GM10266 (cell line): ENCODE measurements around the gene SERF1A.
"Not testable (repeated sequence)": the region's sequence is repeated elsewhere in the genome, so short reads cannot be mapped to it uniquely, and the experiment has no call there.

Source experiments
- DNase-seq: peaks from one replicate; pipeline ENCODE4 v3.0.0; 2012; ENCODE audit errors: extremely low spot score

The SERF1A gene

GRCh38 chr5:70900533-70901271 is at the start of gene SERF1A:
SERF1A (plus strand) TSS chr5:70900669; CDS start chr5:70900870, 201 bp downstream.
- not testable (repeated sequence) for DNase-seq

GRCh38 chr5:70866778-70867177 is 33.7 kb upstream of the SERF1A start:
- not testable (repeated sequence) for DNase-seq

- not testable (repeated sequence) for DNase-seq
Observed at GRCh38 chr5:70870626-70871025, 29.8 kb upstream of the SERF1A start.

DNA sequence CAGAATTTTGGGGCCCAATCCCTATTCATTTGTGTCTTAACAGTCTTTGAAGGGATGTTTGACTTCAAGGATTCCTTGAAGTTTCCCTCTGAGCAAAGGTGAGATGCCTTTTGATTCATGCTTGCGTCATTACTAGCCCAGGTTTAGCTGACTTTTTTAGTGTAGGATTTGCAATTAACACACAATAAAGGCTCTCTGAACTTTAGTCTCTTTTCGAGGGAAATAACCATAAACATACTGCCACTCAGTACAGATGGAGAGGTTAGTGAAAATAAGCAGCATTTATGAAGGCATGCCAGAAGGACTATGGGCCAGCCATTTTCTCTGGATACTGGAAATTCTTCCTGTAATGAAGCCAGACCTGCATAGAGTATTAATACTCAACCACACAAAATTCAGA is 4.4 kb upstream of the SERF1A start:
- not testable (repeated sequence) for DNase-seq

DNA sequence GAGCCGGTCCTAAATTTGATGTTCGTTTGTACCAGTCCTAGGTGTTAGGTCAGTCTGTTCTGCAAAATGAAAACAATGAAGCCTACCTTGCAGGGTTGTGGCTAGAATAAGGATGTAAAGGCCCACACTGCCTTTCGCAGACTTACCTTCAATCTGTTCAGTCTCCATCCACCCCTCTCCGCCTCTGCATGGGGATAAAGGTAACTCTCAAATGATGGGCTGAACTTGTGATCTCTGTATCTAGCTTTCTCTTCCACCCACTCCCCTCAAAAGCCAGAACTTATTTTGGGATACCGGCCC is 753 bp downstream of the SERF1A start:
- DNase-seq, result not testable (repeated sequence)

DNA sequence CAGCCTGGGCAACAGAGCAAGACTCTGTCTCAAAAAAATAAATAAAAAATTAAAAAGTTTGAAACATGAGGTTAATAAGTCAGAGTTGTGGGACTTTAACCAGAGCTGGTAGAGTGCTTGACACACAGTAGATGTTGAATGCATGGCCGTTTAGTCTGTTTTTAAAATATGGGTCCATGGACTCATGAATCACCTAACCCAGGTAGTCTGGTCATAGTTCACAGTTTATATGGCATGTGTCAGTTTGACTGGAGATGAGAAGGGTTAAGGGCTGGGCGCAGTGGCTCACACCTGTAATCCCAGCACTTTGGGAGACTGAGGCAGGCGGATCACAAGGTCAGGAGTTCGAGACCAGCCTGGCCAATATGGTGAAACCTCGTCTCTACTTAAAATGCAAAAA is 6.2 kb downstream of the SERF1A start:
- DNase-seq, result not testable (repeated sequence)

- not testable (repeated sequence) for DNase-seq
Observed at GRCh38 chr5:70916829-70917228, 16.4 kb downstream of the SERF1A start.

DNA sequence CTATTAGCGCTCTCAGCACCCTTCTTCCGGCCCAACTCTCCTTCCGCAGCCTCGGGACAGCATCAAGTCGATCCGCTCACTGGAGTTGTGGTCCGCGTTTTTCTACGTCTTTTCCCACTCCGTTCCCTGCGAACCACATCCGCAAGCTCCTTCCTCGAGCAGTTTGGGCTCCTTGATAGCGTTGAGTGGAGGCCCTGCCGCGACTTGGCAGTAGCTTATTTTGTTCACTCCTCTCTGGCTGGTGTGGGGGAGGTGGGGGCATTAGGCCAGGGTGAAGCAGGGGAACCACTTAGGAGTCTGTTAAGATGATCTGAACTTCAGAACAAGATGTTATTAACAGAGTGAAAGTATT is 24.7 kb downstream of the SERF1A start:
- DNase-seq, result not testable (repeated sequence)

GRCh38 chr5:70931709-70932368 is 31.4 kb downstream of the SERF1A start:
- DNase-seq, result not testable (repeated sequence)

DNA sequence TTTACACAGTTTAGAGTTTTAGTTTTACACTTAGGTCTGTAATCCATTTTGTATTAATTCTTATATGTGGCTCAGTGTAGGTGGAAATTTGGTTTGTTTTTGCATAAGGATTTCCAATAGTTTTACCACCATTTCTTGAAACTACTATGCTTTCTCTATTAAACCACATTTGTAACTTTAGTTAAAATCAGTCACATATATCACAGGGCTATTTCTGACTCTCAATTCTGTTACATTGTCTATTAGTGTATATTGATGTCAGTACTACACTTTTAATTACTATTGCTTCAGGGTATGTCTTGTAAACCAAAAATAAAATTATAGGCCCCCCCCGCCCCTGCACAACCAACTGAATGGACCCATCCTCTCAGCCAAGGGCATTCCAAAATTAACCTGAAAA is 32.1 kb downstream of the SERF1A start:
- not testable (repeated sequence) for DNase-seq

DNA sequence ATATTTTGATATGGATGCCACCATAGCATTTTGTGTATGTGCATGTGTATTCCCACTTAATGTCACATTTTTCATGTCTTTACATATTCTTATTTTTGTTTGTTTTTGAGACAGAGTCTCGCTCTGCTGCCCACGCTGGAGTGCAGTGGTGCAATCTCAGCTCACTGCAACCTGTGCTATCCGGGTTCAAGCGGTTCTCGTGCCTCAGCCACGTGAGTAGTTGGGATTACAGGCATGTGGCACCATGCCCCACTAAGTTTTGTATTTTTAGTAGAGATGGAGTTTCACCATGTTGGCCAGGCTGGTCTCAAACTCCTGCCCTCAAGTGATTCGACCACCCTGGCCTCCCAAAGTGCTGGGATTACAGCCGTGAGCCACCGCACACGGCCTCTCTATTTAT is 52.6 kb downstream of the SERF1A start:
- DNase-seq, result not testable (repeated sequence)
